GM12878 (cell line): Measurements from ENCODE around the gene MRM1. TPM values are rescaled to one million over a fixed set of nuclear protein-coding genes. Genes with fewer than 3 reads are reported as not detected.

Experiments
- ATAC-seq: fragments of 200-7000 bp; cut with Tn5 transposase; 3 replicates; pipeline ENCODE4 v1.9.1; 2020; ENCODE audit warnings: mild to moderate bottlenecking, moderate library complexity
- BruUV-seq: library from RNA; stranded (reverse); fragments of 400-500 nt; replicated peaks from 2 replicates; lab custom pipeline; 2021; lab: Mats Ljungman, UMichigan
- CTCF ChIA-PET: fragments of 300-600 bp; sonication (Branson Sonifier 250); formaldehyde crosslinking; extraction: SDS; loops from one replicate; lab custom pipeline; 2021; ENCODE audit warnings: inconsistent platforms; lab: Yijun Ruan, JAX
- POLR2A ChIA-PET: fragments of 350-600 bp; formaldehyde crosslinking; extraction: SDS; loops from one replicate; lab custom pipeline; 2021; ENCODE audit warnings: inconsistent platforms; lab: Charles Lee
- RAD21 ChIA-PET: fragments of 300-600 bp; sonication (Branson Sonifier 250); formaldehyde crosslinking; loops from one replicate; lab custom pipeline; 2023; ENCODE audit warnings: antibody characterized with exemption; ENCODE audit not compliant: unreplicated experiment; lab: Charles Lee
- SMC1A ChIA-PET: fragments of 300-600 bp; sonication (Branson Sonifier 250); formaldehyde crosslinking; loops from one replicate; lab custom pipeline; 2023; ENCODE audit not compliant: unreplicated experiment, uncharacterized antibody; lab: Charles Lee
- DNase-seq: peaks from one replicate; pipeline ENCODE4 v3.0.0-alpha.2; 2011; ENCODE audit warnings: low read depth, low spot score
- FAIRE-seq: peaks from 3 replicates; lab custom pipeline; 2011; peaks lifted over from hg19 to GRCh38; lab: Jason Lieb, UNC
- H2AFZ ChIP-seq: 2 replicates; pipeline ENCODE4 v1.6.0; 2011; ENCODE audit warnings: low read depth, low read length, control low read depth; ENCODE audit not compliant: control insufficient read depth
- H3K27ac ChIP-seq: 2 replicates; pipeline ENCODE4 v1.5.1; 2011; ENCODE audit warnings: control low read depth; ENCODE audit not compliant: control insufficient read depth, insufficient read depth
- H3K27me3 ChIP-seq, 2 experiments: replicated peaks in 1 of 2; 2 replicates each; pipeline versions ENCODE4 v1.6.0 to v1.6.1; 2011; ENCODE audit warnings: low read length in 1 of 2; ENCODE audit not compliant: control insufficient read depth in 2 of 2, insufficient read depth in 2 of 2
- H3K36me3 ChIP-seq, 2 experiments: 2 replicates each; pipeline ENCODE4 v1.5.1; 2011; ENCODE audit warnings: low read length in 1 of 2; ENCODE audit not compliant: control insufficient read depth in 2 of 2, insufficient read depth in 2 of 2
- H3K4me1 ChIP-seq: 2 replicates; pipeline ENCODE4 v1.6.1; 2011; ENCODE audit warnings: mild to moderate bottlenecking, low read length, moderate library complexity, mixed read lengths; ENCODE audit not compliant: control insufficient read depth, insufficient read depth
- H3K4me2 ChIP-seq: 2 replicates; pipeline ENCODE4 v1.6.0; 2011; ENCODE audit warnings: control low read depth; ENCODE audit not compliant: control insufficient read depth, insufficient read depth
- H3K4me3 ChIP-seq: fragments of 200-600 bp; sonication (generic); 2 replicates; pipeline ENCODE4 v1.5.1; 2016
- H3K79me2 ChIP-seq: 2 replicates; pipeline ENCODE4 v1.6.0; 2011; ENCODE audit warnings: low read length; ENCODE audit not compliant: control insufficient read depth, insufficient read depth
- H3K9ac ChIP-seq: 2 replicates; pipeline ENCODE4 v1.8.0; 2011; ENCODE audit warnings: low read length, control low read depth, mixed read lengths; ENCODE audit not compliant: control insufficient read depth, insufficient read depth
- H3K9me3 ChIP-seq: replicated peaks from 3 replicates; pipeline ENCODE4 v1.5.1; 2011; ENCODE audit warnings: mild to moderate bottlenecking, low read length; ENCODE audit not compliant: control insufficient read depth, insufficient read depth
- H4K20me1 ChIP-seq: 2 replicates; pipeline ENCODE4 v1.6.0; 2011; ENCODE audit not compliant: control insufficient read depth, insufficient read depth
- E2F4 ChIP-seq: IDR thresholded peaks from 2 replicates; pipeline ENCODE4 v1.6.1; 2012; ENCODE audit warnings: low read depth, low read length, improper control_type of control experiment
- EP300 ChIP-seq, 2 experiments: fragments of 150-350 bp in 1 of 2; IDR thresholded peaks; 2 replicates each; pipeline ENCODE4 v1.6.1; 2011 to 2012; ENCODE audit warnings: low read depth in 2 of 2, low read length in 2 of 2, borderline replicate concordance in 1 of 2, improper control_type of control experiment in 1 of 2, inconsistent platforms in 1 of 2; ENCODE audit not compliant: control insufficient read depth in 1 of 2
- HDGF ChIP-seq: fragments of 450-650 bp; IDR thresholded peaks from 2 replicates; pipeline ENCODE4 v1.6.1; 2016; ENCODE audit warnings: antibody characterized with exemption
- RB1 ChIP-seq: fragments of 450-650 bp; formaldehyde crosslinking; IDR thresholded peaks from 2 replicates; pipeline ENCODE4 v1.6.1; 2017; ENCODE audit warnings: mild to moderate bottlenecking, borderline replicate concordance
- RFX5 ChIP-seq: IDR thresholded peaks from 2 replicates; pipeline ENCODE4 v1.6.1; 2011; ENCODE audit warnings: low read depth, low read length, improper control_type of control experiment
- TCF7 ChIP-seq: IDR thresholded peaks from 2 replicates; pipeline ENCODE4 v1.6.1; 2014; ENCODE audit warnings: antibody characterized with exemption, borderline replicate concordance
- ZBTB4 ChIP-seq: fragments of 450-650 bp; formaldehyde crosslinking; IDR thresholded peaks from 2 replicates; pipeline ENCODE4 v1.4.0; 2022; ENCODE audit warnings: mild to moderate bottlenecking, moderate library complexity
- WGBS: methylation state at CpG from one replicate; pipeline ENCODE4 v1.1.6; 2016; ENCODE audit warnings: low lambda C conversion rate; ENCODE audit not compliant: insufficient replicate concordance, insufficient coverage; ENCODE audit errors: missing lambda C conversion rate; 5-methylcytosine and 5-hydroxymethylcytosine counted together
- in situ Hi-C: fragments of 300-500 bp; cut with MboI; formaldehyde crosslinking; loops from 9 replicates; pipeline ENCODE4 v1.14.3; 2018; ENCODE audit warnings: mixed read lengths
- intact Hi-C: fragments of 100-400 bp; cut with micrococcal nuclease; formaldehyde crosslinking; loops from one replicate; pipeline ENCODE4 v1.14.2; 2022; ENCODE audit not compliant: unreplicated experiment
- polyA plus RNA-seq, 11 experiments: library from polyadenylated mRNA; depleted of rRNA in 4 of 11; unstranded in 6 of 11; stranded (reverse) in 5 of 11; fragments of >200 nt; fragmentation: Nextera tagmentation in 4 of 11; fragmentation: Illumina TruSeq in 1 of 11; extraction: Ambion mirVana in 4 of 11; extraction: Trizol in 1 of 11; gene quantifications; 1 replicate in 1 of 11; 2 replicates in 10 of 11; pipeline versions ENCODE4 v1.2.1 to v1.2.3, GENCODE V29; 2011 to 2016; ENCODE audit warnings: inconsistent platforms in 2 of 11, missing spikeins in 2 of 11, low read depth in 1 of 11
- total RNA-seq, 4 experiments: library from RNA; depleted of rRNA in 3 of 4; stranded (reverse); fragments of >200 nt in 3 of 4; fragmentation: Illumina TruSeq in 1 of 4; extraction: Trizol in 1 of 4; gene quantifications; 2 replicates each; pipeline versions ENCODE4 v1.2.1 to v1.2.3, GENCODE V29; 2013 to 2021

The MRM1 gene
- total and polyA plus RNA-seq, 10 of the 15 experiments (the other 5 are each of a cell fraction or from before 2014, with no cell fraction given) = 0.23 to 16.9 (median 13.2) TPM

- Histone ChIP-seq H3K9me3 (no peaks in the 10 kb centered on the region), H3K36me3 (no peaks in the 10 kb centered on the region), H3K27ac (no peak overlapping the region), H2AFZ (no peak overlapping the region), H3K4me3 (no peak overlapping the region), H3K27me3 (peaks cover 0 to 4% of the 10 kb centered on the region in 2 experiments; a peak in 3 of 4 replicates), H3K79me2 (no peaks in the 10 kb centered on the region), H3K4me2 (no peak overlapping the region), H3K9ac (no peak overlapping the region), H4K20me1 (no peaks in the 10 kb centered on the region), H3K4me1 (no peaks in the 10 kb centered on the region)
- in situ Hi-C loops (loop anchor here (25.0 kb wide), 1 partner anchor 1179 kb away; no protein-coding TSS in a partner anchor), intact Hi-C loops (no loop called here)
- ChIA-PET RAD21 (interaction anchor here (0.6 to 1.0 kb wide), 2 partner anchors 544 to 744 kb away, joined by 3 to 4 read pairs; no protein-coding TSS in a partner anchor), SMC1A (no interaction called here), CTCF (interaction anchor here (1.8 to 9.3 kb wide), 2 partner anchors 30 to 414 kb away, joined by 8 to 76 read pairs; no protein-coding TSS in a partner anchor), POLR2A (no interaction called here)
- no peak for TF ChIP-seq ZBTB4 (CRISPR knock-in tag)
- TF ChIP-seq RB1 = no peak
- no peak for TF ChIP-seq TCF7
- TF ChIP-seq E2F4 = no peak
- TF ChIP-seq RFX5 = no peak
- TF ChIP-seq HDGF = no peak
- no peak for TF ChIP-seq EP300 (IDR thresholded peaks at IDR 0.05; ENCODE audit: borderline replicate concordance in 1 of 2, control insufficient read depth in 1 of 2, low read depth in 2 of 2, low read length in 2 of 2)
- DNase-seq = no peak
- ATAC-seq = no peak
- 37% methylated on average over 18 of the region's 18 CpGs for WGBS
- BruUV-seq = no TSS peak
- no peak for FAIRE-seq
These were observed 31.8 kb downstream of the MRM1 start for GRCh38 chr17:36632916-36633771.
